K562 (cell line): ENCODE results near the gene FAM110D. TPM values are rescaled to one million over a fixed set of nuclear protein-coding genes. Genes with fewer than 3 reads are reported as not detected.

Experiments
- ATF2 ChIP-seq: sonication (generic); formaldehyde crosslinking; IDR thresholded peaks from 2 replicates; pipeline ENCODE4 v1.8.1; 2022; ENCODE audit warnings: missing genetic modification reagents
- ATF3 ChIP-seq, 2 experiments: fragments of 450-650 bp in 1 of 2; sonication (generic) in 1 of 2; formaldehyde crosslinking in 1 of 2; IDR thresholded peaks in 1 of 2; conservative IDR thresholded peaks in 1 of 2; 2 replicates each; pipeline versions ENCODE4 v1.6.1 to v1.8.1; 2016 to 2023; ENCODE audit warnings: mild to moderate bottlenecking in 2 of 2, moderate library complexity in 2 of 2, inconsistent platforms in 1 of 2, missing genetic modification reagents in 1 of 2
- CHD1 ChIP-seq: fragments of 200-600 bp; sonication (generic); IDR thresholded peaks from one replicate; pipeline ENCODE4 v1.6.1; 2012; ENCODE audit warnings: mild to moderate bottlenecking, moderate library complexity, low read length, inconsistent platforms
- DIDO1 ChIP-seq: fragments of 450-650 bp; IDR thresholded peaks from 2 replicates; pipeline ENCODE4 v1.6.1; 2016; ENCODE audit warnings: low read depth, missing biosample characterization, missing genetic modification characterization
- MTA1 ChIP-seq: fragments of 450-650 bp; IDR thresholded peaks from 2 replicates; pipeline ENCODE4 v1.6.1; 2017; ENCODE audit warnings: borderline replicate concordance
- NONO ChIP-seq, 2 experiments: fragments of 200-400 bp in 1 of 2; fragments of 450-650 bp in 1 of 2; formaldehyde crosslinking in 1 of 2; IDR thresholded peaks; 2 replicates each; pipeline ENCODE4 v1.6.1; 2017; ENCODE audit warnings: low read depth in 2 of 2, mild to moderate bottlenecking in 2 of 2, moderate library complexity in 2 of 2, low read length in 1 of 2
- NR2C2 ChIP-seq, 2 experiments: fragments of 200-800 bp in 1 of 2; sonication (Bioruptor generic) in 1 of 2; sonication (generic) in 1 of 2; formaldehyde crosslinking in 1 of 2; IDR thresholded peaks; 2 replicates each; pipeline versions ENCODE4 v1.6.1 to v1.8.0; 2016 to 2022; ENCODE audit warnings: mild to moderate bottlenecking in 1 of 2, missing compliant biosample characterization in 1 of 2, missing genetic modification characterization in 1 of 2, missing genetic modification reagents in 1 of 2
- POLR2B ChIP-seq: fragments of 450-650 bp; IDR thresholded peaks from 2 replicates; pipeline ENCODE4 v1.6.1; 2018; ENCODE audit warnings: low read depth; ENCODE audit not compliant: partially characterized antibody
- SRF ChIP-seq, 2 experiments: fragments of 250-450, 450-650 bp in 1 of 2; sonication (Bioruptor Pico) in 1 of 2; sonication (generic) in 1 of 2; formaldehyde crosslinking; IDR thresholded peaks; 2 replicates each; pipeline versions ENCODE4 v1.5.0 to v1.5.1; 2020 to 2022; ENCODE audit warnings: mild to moderate bottlenecking in 1 of 2, missing genetic modification reagents in 1 of 2
- SUPT5H ChIP-seq: fragments of 450-650 bp; IDR thresholded peaks from 2 replicates; pipeline ENCODE4 v1.6.1; 2016
- ZBTB49 ChIP-seq: sonication (generic); formaldehyde crosslinking; IDR thresholded peaks from 2 replicates; pipeline ENCODE4 v1.8.0; 2022; ENCODE audit warnings: missing genetic modification reagents, mild to moderate bottlenecking, borderline replicate concordance
- ZNF263 ChIP-seq: sonication (generic); formaldehyde crosslinking; IDR thresholded peaks from 2 replicates; pipeline ENCODE4 v1.8.0; 2022; ENCODE audit warnings: mild to moderate bottlenecking, missing genetic modification reagents, borderline replicate concordance
- polyA plus RNA-seq, 8 experiments: library from polyadenylated mRNA; depleted of rRNA in 4 of 8; stranded (reverse) in 5 of 8; unstranded in 3 of 8; fragments of >200 nt; fragmentation: Nextera tagmentation in 2 of 8; fragmentation: Illumina TruSeq in 1 of 8; extraction: Ambion mirVana in 2 of 8; extraction: Trizol in 1 of 8; gene quantifications; 2 replicates each; pipeline versions ENCODE4 v1.2.1 to v1.2.3, GENCODE V29; 2011 to 2014; ENCODE audit warnings: inconsistent platforms in 1 of 8, missing spikeins in 1 of 8
- total RNA-seq, 7 experiments: library from RNA; depleted of rRNA in 6 of 7; stranded (reverse); fragments of >200 nt in 6 of 7; fragmentation: Illumina TruSeq in 2 of 7; extraction: Trizol in 2 of 7; gene quantifications; 2 replicates each; pipeline versions ENCODE4 v1.2.1 to v1.2.3, GENCODE V29; 2011 to 2021; ENCODE audit warnings: low replicate concordance in 1 of 7
- TF ChIP-seq, protein P1 (sequence below): conservative IDR thresholded peaks from 2 replicates; pipeline ENCODE4 v1.6.1; 2011; ENCODE audit warnings: low read depth, mild to moderate bottlenecking, low read length; ENCODE audit not compliant: control insufficient read depth
- TF ChIP-seq, protein P2 (sequence below), 2 experiments: fragments of 450-650 bp in 1 of 2; sonication (generic) in 1 of 2; formaldehyde crosslinking; conservative IDR thresholded peaks; 2 replicates each; pipeline versions ENCODE4 v1.4.0 to v1.8.1; 2020 to 2022; ENCODE audit warnings: mild to moderate bottlenecking in 1 of 2, missing genetic modification reagents in 1 of 2
- TF ChIP-seq, protein P3 (sequence below): sonication (generic); formaldehyde crosslinking; IDR thresholded peaks from 2 replicates; pipeline ENCODE4 v1.9.0; 2022; ENCODE audit warnings: mild to moderate bottlenecking, missing genetic modification reagents
- TF ChIP-seq, protein P4 (sequence below): sonication (generic); formaldehyde crosslinking; IDR thresholded peaks from 2 replicates; pipeline ENCODE4 v1.8.0; 2022; ENCODE audit warnings: missing genetic modification reagents, mild to moderate bottlenecking, borderline replicate concordance

Gene FAM110D
- total and polyA plus RNA-seq, 9 of the 15 experiments (the other 6 are each of a cell fraction or from before 2014, with no cell fraction given) = 0.04 to 1.1 (median 0.33) TPM

- peak; percentile 100 for TF ChIP-seq ATF3 (IDR thresholded peaks at IDR 0.05)
- peak; percentile 99 for TF ChIP-seq ATF3 (CRISPR knock-in tag; conservative IDR thresholded peaks at IDR 0.05)
- TF ChIP-seq NR2C2 (CRISPR knock-in tag; IDR thresholded peaks at IDR 0.05) = peak; percentile 87
- TF ChIP-seq NR2C2 (tag; IDR thresholded peaks at IDR 0.05) = peak; percentile 98
- TF ChIP-seq, protein P1, sequence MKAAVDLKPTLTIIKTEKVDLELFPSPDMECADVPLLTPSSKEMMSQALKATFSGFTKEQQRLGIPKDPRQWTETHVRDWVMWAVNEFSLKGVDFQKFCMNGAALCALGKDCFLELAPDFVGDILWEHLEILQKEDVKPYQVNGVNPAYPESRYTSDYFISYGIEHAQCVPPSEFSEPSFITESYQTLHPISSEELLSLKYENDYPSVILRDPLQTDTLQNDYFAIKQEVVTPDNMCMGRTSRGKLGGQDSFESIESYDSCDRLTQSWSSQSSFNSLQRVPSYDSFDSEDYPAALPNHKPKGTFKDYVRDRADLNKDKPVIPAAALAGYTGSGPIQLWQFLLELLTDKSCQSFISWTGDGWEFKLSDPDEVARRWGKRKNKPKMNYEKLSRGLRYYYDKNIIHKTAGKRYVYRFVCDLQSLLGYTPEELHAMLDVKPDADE = peak; percentile 98
- TF ChIP-seq, protein P2, sequence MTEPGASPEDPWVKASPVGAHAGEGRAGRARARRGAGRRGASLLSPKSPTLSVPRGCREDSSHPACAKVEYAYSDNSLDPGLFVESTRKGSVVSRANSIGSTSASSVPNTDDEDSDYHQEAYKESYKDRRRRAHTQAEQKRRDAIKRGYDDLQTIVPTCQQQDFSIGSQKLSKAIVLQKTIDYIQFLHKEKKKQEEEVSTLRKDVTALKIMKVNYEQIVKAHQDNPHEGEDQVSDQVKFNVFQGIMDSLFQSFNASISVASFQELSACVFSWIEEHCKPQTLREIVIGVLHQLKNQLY (CRISPR knock-in tag; conservative IDR thresholded peaks at IDR 0.05) = peak in 1 of 2 experiments; percentile 50; a peak in 2 of 4 replicates
- peak in 1 of 2 experiments; percentile 86; a peak in 2 of 4 replicates for TF ChIP-seq SRF (CRISPR knock-in tag; IDR thresholded peaks at IDR 0.05)
- TF ChIP-seq NONO (IDR thresholded peaks at IDR 0.05; ENCODE audit: low read depth in 2 of 2, low read length in 1 of 2) = peak in 1 of 2 experiments; percentile 30; a peak in 1 of 4 replicates
- TF ChIP-seq ATF2 (CRISPR knock-in tag) = peak; percentile 100
- peak; percentile 67 for TF ChIP-seq CHD1
- peak; percentile 67 for TF ChIP-seq POLR2B
- TF ChIP-seq, protein P3, sequence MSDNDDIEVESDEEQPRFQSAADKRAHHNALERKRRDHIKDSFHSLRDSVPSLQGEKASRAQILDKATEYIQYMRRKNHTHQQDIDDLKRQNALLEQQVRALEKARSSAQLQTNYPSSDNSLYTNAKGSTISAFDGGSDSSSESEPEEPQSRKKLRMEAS (CRISPR knock-in tag) = peak; percentile 100
- TF ChIP-seq ZBTB49 (CRISPR knock-in tag) = 0 out of 2 replicates have a peak, but pooled peaks have one; percentile 45
- TF ChIP-seq DIDO1 (tag) = peak; percentile 69
- TF ChIP-seq ZNF263 (CRISPR knock-in tag) = peak; percentile 98
- TF ChIP-seq SUPT5H = peak; percentile 87
- TF ChIP-seq MTA1 = peak; percentile 96
- TF ChIP-seq, protein P4, sequence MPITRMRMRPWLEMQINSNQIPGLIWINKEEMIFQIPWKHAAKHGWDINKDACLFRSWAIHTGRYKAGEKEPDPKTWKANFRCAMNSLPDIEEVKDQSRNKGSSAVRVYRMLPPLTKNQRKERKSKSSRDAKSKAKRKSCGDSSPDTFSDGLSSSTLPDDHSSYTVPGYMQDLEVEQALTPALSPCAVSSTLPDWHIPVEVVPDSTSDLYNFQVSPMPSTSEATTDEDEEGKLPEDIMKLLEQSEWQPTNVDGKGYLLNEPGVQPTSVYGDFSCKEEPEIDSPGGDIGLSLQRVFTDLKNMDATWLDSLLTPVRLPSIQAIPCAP (CRISPR knock-in tag) = 0 out of 2 replicates have a peak, but pooled peaks have one; percentile 40
Measured at GRCh38 chr1:26169669-26170471, 11.0 kb downstream of the FAM110D start, which contains the start of gene ZNF593 (continued).
